ENCODE results near the gene E2F1. TPM values are rescaled to one million over a fixed set of nuclear protein-coding genes. Genes with fewer than 3 reads are reported as not detected.
A peak's percentile ranks its signal among the peaks of the same experiment; 100 is the strongest.

E2F1 gene
- total RNA-seq, 2 experiments from 2014 or later, result 128 to 148 TPM

DNA sequence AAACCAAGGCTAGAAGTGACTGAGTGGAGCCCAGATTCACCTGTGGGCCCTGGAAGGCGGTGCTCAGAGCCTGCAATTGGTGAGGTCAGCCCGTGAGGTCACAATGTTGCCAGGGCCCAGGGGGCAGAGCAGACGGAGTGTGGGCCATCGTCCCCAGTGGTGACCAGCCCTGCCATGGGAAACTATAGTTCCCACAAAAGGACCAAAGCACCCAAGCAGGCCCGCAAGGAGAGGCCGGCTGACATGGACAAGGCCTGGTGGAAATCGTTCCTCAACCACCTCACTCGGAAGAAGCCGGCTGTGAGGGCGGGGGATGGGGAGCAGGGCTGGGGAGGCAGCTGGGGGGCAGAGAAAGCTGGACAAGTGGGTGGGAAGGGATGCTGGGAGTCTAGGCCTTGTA is 24.0 kb downstream of the E2F1 start, which contains the start of gene C20orf144:
TSS of gene C20orf144 (plus strand) at position 156 of the 400 bp plus-strand sequence. CDS start at position 175, 19 bp downstream.
- H3K79me2 ChIP-seq (ENCODE audit: insufficient read depth, low read depth, low read length), result no peaks in the 10 kb centered on the region
- H3K4me2 ChIP-seq (ENCODE audit: low read length), result peak within 1 kb of the TSS; percentile 85
- no peak for TF ChIP-seq EZH2phosphoT487 (IDR thresholded peaks at IDR 0.05; ENCODE audit: borderline replicate concordance, low read depth, low read length)
- TF ChIP-seq, protein P1, sequence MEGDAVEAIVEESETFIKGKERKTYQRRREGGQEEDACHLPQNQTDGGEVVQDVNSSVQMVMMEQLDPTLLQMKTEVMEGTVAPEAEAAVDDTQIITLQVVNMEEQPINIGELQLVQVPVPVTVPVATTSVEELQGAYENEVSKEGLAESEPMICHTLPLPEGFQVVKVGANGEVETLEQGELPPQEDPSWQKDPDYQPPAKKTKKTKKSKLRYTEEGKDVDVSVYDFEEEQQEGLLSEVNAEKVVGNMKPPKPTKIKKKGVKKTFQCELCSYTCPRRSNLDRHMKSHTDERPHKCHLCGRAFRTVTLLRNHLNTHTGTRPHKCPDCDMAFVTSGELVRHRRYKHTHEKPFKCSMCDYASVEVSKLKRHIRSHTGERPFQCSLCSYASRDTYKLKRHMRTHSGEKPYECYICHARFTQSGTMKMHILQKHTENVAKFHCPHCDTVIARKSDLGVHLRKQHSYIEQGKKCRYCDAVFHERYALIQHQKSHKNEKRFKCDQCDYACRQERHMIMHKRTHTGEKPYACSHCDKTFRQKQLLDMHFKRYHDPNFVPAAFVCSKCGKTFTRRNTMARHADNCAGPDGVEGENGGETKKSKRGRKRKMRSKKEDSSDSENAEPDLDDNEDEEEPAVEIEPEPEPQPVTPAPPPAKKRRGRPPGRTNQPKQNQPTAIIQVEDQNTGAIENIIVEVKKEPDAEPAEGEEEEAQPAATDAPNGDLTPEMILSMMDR (conservative IDR thresholded peaks at IDR 0.05; ENCODE audit: low read length), result no peak
- POLR2A ChIA-PET, result interaction anchor here (1.4 kb wide), 1 partner anchor 172 kb away, joined by 3 read pairs; the partner anchor contains the start of gene CBFA2T2
- peak within 1 kb of the TSS; percentile 72 for H3K4me3 ChIP-seq (ENCODE audit: low read depth, low read length, poor library complexity, severe bottlenecking)
- no peak for DNase-seq (ENCODE audit: low spot score)
- H3K9me2 ChIP-seq (ENCODE audit: insufficient read depth, low read length), result no peaks in the 10 kb centered on the region
- H3K36me3 ChIP-seq (ENCODE audit: insufficient read depth, low read length), result peaks cover 19% of the 10 kb centered on the region; the same call in 1 of the 2 replicates
- CTCF ChIA-PET (ENCODE audit: unreplicated experiment), result no interaction called here
- H2AFZ ChIP-seq (ENCODE audit: low read length), result peak within 1 kb of the TSS; percentile 65; the same call in 1 of the 2 replicates
- BruUV-seq (replicated peaks), result no TSS peak
- intact Hi-C loops (cut with micrococcal nuclease; ENCODE audit: unreplicated experiment), result no loop called here
- peaks cover 31% of the 10 kb centered on the region for H3K4me1 ChIP-seq (ENCODE audit: insufficient read depth, low read length, poor library complexity, severe bottlenecking)
- H3K27ac ChIP-seq (ENCODE audit: low read depth, low read length, poor library complexity, severe bottlenecking), result peak within 1 kb of the TSS; percentile 66
- no peaks in the 10 kb centered on the region for H4K20me1 ChIP-seq (ENCODE audit: insufficient read depth, low read length)
- H3K9me3 ChIP-seq (ENCODE audit: low read length), result no peaks in the 10 kb centered on the region

DNA sequence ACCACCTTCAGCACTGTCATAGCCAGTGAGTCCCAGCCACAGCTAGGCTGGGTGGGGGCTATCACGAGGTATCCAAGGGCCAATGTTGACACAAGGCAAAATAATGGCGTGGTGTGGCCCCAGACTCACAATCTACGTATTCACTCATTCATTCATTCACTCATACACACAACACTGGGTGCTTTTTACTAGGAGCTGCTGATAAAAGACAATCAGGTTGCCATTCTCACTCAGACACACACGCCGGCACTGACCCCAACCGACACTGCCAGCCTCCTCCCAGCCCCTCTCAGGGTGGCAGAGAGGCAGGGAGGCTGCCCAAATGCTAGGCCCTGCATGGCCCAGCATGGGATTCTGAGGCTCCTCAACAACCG is 25.5 kb downstream of the E2F1 start:
- intact Hi-C loops (cut with micrococcal nuclease; ENCODE audit: unreplicated experiment), result no loop called here

More for the DNA sequence above, 25.5 kb downstream of the E2F1 start:
- Histone ChIP-seq H3K9me2 (ENCODE audit: insufficient read depth, low read length) (no peaks in the 10 kb centered on the region), H2AFZ (ENCODE audit: low read length) (no peak overlapping the region), H3K4me1 (ENCODE audit: insufficient read depth, low read length, poor library complexity, severe bottlenecking) (peaks cover 22% of the 10 kb centered on the region), H3K4me2 (ENCODE audit: low read length) (no peak overlapping the region), H4K20me1 (ENCODE audit: insufficient read depth, low read length) (no peaks in the 10 kb centered on the region), H3K79me2 (ENCODE audit: insufficient read depth, low read depth, low read length) (no peaks in the 10 kb centered on the region), H3K27ac (ENCODE audit: low read depth, low read length, poor library complexity, severe bottlenecking) (no peak overlapping the region), H3K36me3 (ENCODE audit: insufficient read depth, low read length) (peaks cover 27% of the 10 kb centered on the region; the same call in 1 of the 2 replicates), H3K9me3 (ENCODE audit: low read length) (no peaks in the 10 kb centered on the region), H3K4me3 (ENCODE audit: low read depth, low read length, poor library complexity, severe bottlenecking) (no peak overlapping the region)
- no peak for DNase-seq (ENCODE audit: low spot score)
- ChIA-PET CTCF (ENCODE audit: unreplicated experiment) (no interaction called here), POLR2A (interaction anchor here (0.9 kb wide), 1 partner anchor 198 kb away, joined by 3 read pairs; no protein-coding TSS in a partner anchor)
- BruUV-seq (replicated peaks), result no TSS peak
- TF ChIP-seq EZH2phosphoT487 (IDR thresholded peaks at IDR 0.05; ENCODE audit: borderline replicate concordance, low read depth, low read length), result no peak
- TF ChIP-seq, protein P1 (conservative IDR thresholded peaks at IDR 0.05; ENCODE audit: low read length), result no peak

Data from OCI-LY7 (cell line).